ENCODE results near the gene MDN1. TPM values are rescaled to one million over a fixed set of nuclear protein-coding genes. Genes with fewer than 3 reads are reported as not detected.

Gene MDN1
- total and polyA plus RNA-seq, 2 of the 4 experiments (the other 2 are of a cell fraction): 7.7 to 26.7 TPM

- H3K79me1 ChIP-seq (ENCODE audit: low read depth in 1 of 2, low read length in 2 of 2): peaks cover 3 to 5% of the 10 kb centered on the region in 2 experiments; a peak in 2 of 4 replicates
- H3K9me3 ChIP-seq (ENCODE audit: control insufficient read depth, insufficient read depth, low read length): no peaks in the 10 kb centered on the region
- in situ Hi-C loops (cut with MboI; ENCODE audit: low sequenced_read_pairs) (no loop called here), dilution Hi-C loops (cut with HindIII; ENCODE audit: low sequenced_read_pairs, unreplicated experiment) (no loop called here), intact Hi-C loops (cut with micrococcal nuclease) (no loop called here)
- H3K56ac ChIP-seq (ENCODE audit: extremely low read depth, insufficient read depth, low read length): no peak overlapping the region
- TF ChIP-seq FOS (IDR thresholded peaks at IDR 0.05; ENCODE audit: low read depth, low read length) (no peak), RCOR1 (IDR thresholded peaks at IDR 0.05; ENCODE audit: insufficient replicate concordance, low read length) (no peak), CHD1 (IDR thresholded peaks at IDR 0.05; ENCODE audit: low read depth, low read length) (no peak), RFX5 (IDR thresholded peaks at IDR 0.05; ENCODE audit: low read depth, low read length) (no peak), MXI1 (IDR thresholded peaks at IDR 0.05; ENCODE audit: borderline replicate concordance, low read depth, low read length) (no peak), SMC3 (IDR thresholded peaks at IDR 0.05; ENCODE audit: low read depth, low read length) (no peak), ELK1 (IDR thresholded peaks at IDR 0.05; ENCODE audit: borderline replicate concordance, low read depth, low read length) (no peak), NFE2L2 (IDR thresholded peaks at IDR 0.05; ENCODE audit: low read depth, low read length) (no peak), MAFK (IDR thresholded peaks at IDR 0.05; ENCODE audit: low read depth, low read length) (no peak), USF2 (IDR thresholded peaks at IDR 0.05; ENCODE audit: low read depth, low read length) (no peak), POLR2A (IDR thresholded peaks at IDR 0.05; ENCODE audit: low read depth, low read length) (no peak), CTCF (conservative IDR thresholded peaks at IDR 0.05; ENCODE audit: low read depth, low read length) (no peak)
- H4K20me1 ChIP-seq (ENCODE audit: insufficient read depth, low read length): no peaks in the 10 kb centered on the region; the same call in 1 of the 2 replicates
- H3K9ac ChIP-seq (ENCODE audit: low read depth, low read length): no peak overlapping the region
- ATAC-seq (ENCODE audit: low read depth) (no peak), DNase-seq (no peak)
- H3K18ac ChIP-seq (ENCODE audit: low read depth, low read length): no peak overlapping the region
- H2BK5ac ChIP-seq (ENCODE audit: low read depth, low read length, poor library complexity, severe bottlenecking): no peak overlapping the region
- ChIA-PET POLR2A (ENCODE audit: unreplicated experiment) (no interaction called here), CTCF (no interaction called here)
- H3K4ac ChIP-seq (ENCODE audit: low read depth, low read length): no peak overlapping the region
- H3K27me3 ChIP-seq (ENCODE audit: control insufficient read depth, insufficient read depth, low read length): no peaks in the 10 kb centered on the region
- H2AK5ac ChIP-seq (ENCODE audit: low read depth, low read length): no peak overlapping the region
- no peak overlapping the region for H3K27ac ChIP-seq (ENCODE audit: insufficient read depth, low read length)
- no CpG with 5 or more reads among the region's 2 CpGs for WGBS, 2 experiments (ENCODE audit: extremely low coverage in 2 of 2, insufficient read length in 1 of 2)
- H3K4me3 ChIP-seq (ENCODE audit: insufficient read depth, low read depth, low read length): no peak overlapping the region
- no peak overlapping the region for H2BK120ac ChIP-seq (ENCODE audit: low read depth, low read length)
- H2AFZ ChIP-seq (replicated peaks; ENCODE audit: low read length, poor library complexity): no peak overlapping the region
- no peaks in the 10 kb centered on the region for H3K4me1 ChIP-seq (ENCODE audit: control insufficient read depth, insufficient read depth, low read length)
- peaks cover 6% of the 10 kb centered on the region for H3K36me3 ChIP-seq (ENCODE audit: control insufficient read depth, insufficient read depth, low read length)
- H2AK9ac ChIP-seq (replicated peaks; ENCODE audit: low read depth, low read length, poor library complexity): no peak overlapping the region
- BruUV-seq (replicated peaks): no TSS peak
- H4K91ac ChIP-seq (ENCODE audit: insufficient read depth, low read depth, low read length): no peak overlapping the region
- H3K4me2 ChIP-seq (ENCODE audit: low read depth, low read length): no peak overlapping the region
- no peak overlapping the region for H2BK15ac ChIP-seq (ENCODE audit: low read depth, low read length)
- H3K23ac ChIP-seq (ENCODE audit: low read depth, low read length): no peak overlapping the region
- H3K14ac ChIP-seq (replicated peaks; ENCODE audit: low read depth, low read length): no peak overlapping the region
- no peak overlapping the region for H4K8ac ChIP-seq (ENCODE audit: low read depth in 2 of 2, low read length in 2 of 2)
- H3K9me1 ChIP-seq (ENCODE audit: insufficient read depth, low read length): no peaks in the 10 kb centered on the region; the same call in 1 of the 2 replicates
- no peak overlapping the region for H4K5ac ChIP-seq (ENCODE audit: low read depth, low read length)
- H2BK20ac ChIP-seq (ENCODE audit: low read depth, low read length): no peak overlapping the region
Measured at GRCh38 chr6:89799756-89800155, 19.8 kb downstream of the MDN1 start.
